ENCODE measurements around the gene KCTD18. TPM values are rescaled to one million over a fixed set of nuclear protein-coding genes. Genes with fewer than 3 reads are reported as not detected.

The KCTD18 gene
- polyA plus RNA-seq, 1 of the 3 experiments (the other 2 are of a cell fraction), result 8.0 TPM

DNA sequence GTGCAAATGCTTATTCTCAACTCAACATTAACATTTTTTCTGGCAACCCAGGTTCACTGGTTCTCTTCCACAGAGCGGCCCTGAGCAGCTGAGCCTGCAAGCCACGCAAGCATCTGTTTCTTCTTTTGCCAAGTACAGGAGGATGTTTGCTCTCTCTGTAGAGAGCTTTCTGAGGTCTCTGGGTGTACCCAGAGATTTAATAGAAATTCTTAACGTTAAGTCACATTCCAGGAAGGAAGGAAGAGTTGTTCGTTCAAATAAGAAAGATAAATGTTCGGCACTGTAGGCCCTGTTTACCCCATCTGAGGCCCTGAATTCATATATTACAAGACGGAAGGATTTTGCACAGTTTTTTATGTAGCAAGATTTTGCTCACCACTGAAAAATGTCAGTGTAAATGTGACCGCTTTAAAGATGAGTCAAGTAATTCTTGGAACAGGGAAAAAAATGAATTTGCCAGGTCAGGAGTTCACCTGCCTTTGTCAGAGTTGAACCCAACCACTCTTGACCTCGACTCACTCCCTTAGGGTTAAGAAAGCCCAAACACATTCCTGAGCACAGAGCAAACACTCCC, 30.1 kb downstream of the KCTD18 start:
- peak in 1 of 2 experiments; percentile 46; a peak in 2 of 4 replicates for TF ChIP-seq EP300 (IDR thresholded peaks at IDR 0.05; ENCODE audit: borderline replicate concordance in 1 of 2, low read depth in 1 of 2, low read length in 1 of 2)
- peak; percentile 26; the same call in 1 of the 2 replicates for TF ChIP-seq NFIC (IDR thresholded peaks at IDR 0.05; ENCODE audit: borderline replicate concordance)
- peak; percentile 48; the same call in 1 of the 2 replicates for TF ChIP-seq TEAD4 (IDR thresholded peaks at IDR 0.05; ENCODE audit: borderline replicate concordance, insufficient read depth)
- peak; percentile 33; the same call in 1 of the 2 replicates for TF ChIP-seq PBX3 (IDR thresholded peaks at IDR 0.05)
- peak; percentile 68; the same call in 1 of the 2 replicates for TF ChIP-seq FOSL2 (IDR thresholded peaks at IDR 0.05; ENCODE audit: borderline replicate concordance, low read depth)
- peak; percentile 94 for TF ChIP-seq RXRA (IDR thresholded peaks at IDR 0.05; ENCODE audit: borderline replicate concordance, low read depth)
- TF ChIP-seq JUND (IDR thresholded peaks at IDR 0.05), result peak; percentile 51
- TF ChIP-seq RFX5 (IDR thresholded peaks at IDR 0.05; ENCODE audit: low read length), result no peak
- TF ChIP-seq TCF12 (IDR thresholded peaks at IDR 0.05), result peak; percentile 41
- no peak for TF ChIP-seq GATA2 (CRISPR knock-in tag; IDR thresholded peaks at IDR 0.05)
- Histone ChIP-seq H2AFZ (ENCODE audit: low read depth) (no peak overlapping the region), H3K4me2 (0 out of 2 replicates have a peak overlapping the region, but pooled peaks have one; percentile 17), H3K4me1 (ENCODE audit: control insufficient read depth in 1 of 2, insufficient read depth in 2 of 2, low read depth in 1 of 2, low read length in 1 of 2) (peaks cover 13 to 18% of the 10 kb centered on the region in 2 experiments; a peak in 3 of 4 replicates), H3K27ac (ENCODE audit: low read depth in 2 of 2, low read length in 1 of 2) (peak overlapping the region; percentile 53 to 67), H3K9me2 (no peaks in the 10 kb centered on the region), H3K4me3 (ENCODE audit: low read depth in 2 of 2, low read length in 1 of 2) (no peak overlapping the region), H3F3A (replicated peaks; ENCODE audit: insufficient read depth) (peaks cover 29% of the 10 kb centered on the region), H3K9me3 (no peaks in the 10 kb centered on the region), H3K9ac (0 out of 2 replicates have a peak overlapping the region, but pooled peaks have one; percentile 11), H3K36me3 (replicated peaks in 1 of 2; ENCODE audit: control insufficient read depth in 1 of 2, insufficient read depth in 2 of 2, low read length in 1 of 2) (peaks cover 26 to 30% of the 10 kb centered on the region in 2 experiments), H3K27me3 (ENCODE audit: insufficient read depth) (no peaks in the 10 kb centered on the region), H4K20me1 (ENCODE audit: insufficient read depth) (no peaks in the 10 kb centered on the region), H3K79me2 (ENCODE audit: insufficient read depth) (no peaks in the 10 kb centered on the region)
- WGBS (ENCODE audit: low lambda C conversion rate), result 40% methylated on average over 8 of the region's 8 CpGs
- no peak for DNase-seq
- POLR2A ChIA-PET, result no interaction called here
- CTCF ChIA-PET, result interaction anchor here (0.7 to 8.8 kb wide), 9 partner anchors 10 to 505 kb away, joined by 3 to 111 read pairs (median 5); partner anchors contain the start of gene KCTD18

DNA sequence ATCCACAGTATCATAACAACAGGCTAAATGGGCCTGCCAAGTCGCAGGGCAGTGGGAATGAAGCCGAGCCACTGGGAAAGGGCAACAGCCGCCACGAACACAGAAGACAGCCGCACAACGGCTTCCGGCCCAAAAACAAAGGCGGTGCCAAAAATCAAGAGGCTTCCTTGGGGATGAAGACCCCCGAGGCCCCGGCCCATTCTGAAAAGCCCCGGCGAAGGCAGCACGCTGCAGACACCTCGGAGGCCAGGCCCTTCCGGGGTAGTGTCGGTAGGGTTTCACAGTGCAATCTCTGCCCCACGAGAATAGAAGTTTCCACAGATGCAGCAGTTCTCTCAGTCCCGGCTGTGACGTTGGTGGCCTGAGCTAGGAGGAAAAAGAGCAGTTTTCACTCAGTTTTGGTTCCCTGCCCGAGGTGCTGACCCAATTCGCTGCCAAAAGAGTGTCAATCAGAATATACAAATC, 32.2 kb downstream of the KCTD18 start:
- CTCF ChIA-PET, result interaction anchor here (0.6 to 8.0 kb wide), 2 partner anchors 108 to 503 kb away, joined by 3 to 96 read pairs; no protein-coding TSS in a partner anchor
- no peak overlapping the region for H3K4me2 ChIP-seq

More for the DNA sequence above, 32.2 kb downstream of the KCTD18 start:
- Histone ChIP-seq H3K27me3 (ENCODE audit: insufficient read depth) (no peaks in the 10 kb centered on the region), H3K9me2 (no peaks in the 10 kb centered on the region), H2AFZ (ENCODE audit: low read depth) (no peak overlapping the region), H3F3A (replicated peaks; ENCODE audit: insufficient read depth) (peaks cover 29% of the 10 kb centered on the region), H4K20me1 (ENCODE audit: insufficient read depth) (no peaks in the 10 kb centered on the region), H3K36me3 (replicated peaks in 1 of 2; ENCODE audit: control insufficient read depth in 1 of 2, insufficient read depth in 2 of 2, low read length in 1 of 2) (peaks cover 34 to 43% of the 10 kb centered on the region in 2 experiments), H3K4me1 (ENCODE audit: control insufficient read depth in 1 of 2, insufficient read depth in 2 of 2, low read depth in 1 of 2, low read length in 1 of 2) (peaks cover 6 to 18% of the 10 kb centered on the region in 2 experiments; a peak in 3 of 4 replicates), H3K4me3 (ENCODE audit: low read depth in 2 of 2, low read length in 1 of 2) (no peak overlapping the region), H3K79me2 (ENCODE audit: insufficient read depth) (no peaks in the 10 kb centered on the region), H3K9me3 (no peaks in the 10 kb centered on the region), H3K9ac (no peak overlapping the region), H3K27ac (ENCODE audit: low read depth in 2 of 2, low read length in 1 of 2) (no peak overlapping the region)
- TF ChIP-seq FOSL2 (IDR thresholded peaks at IDR 0.05; ENCODE audit: borderline replicate concordance, low read depth), result no peak
- no peak for TF ChIP-seq REST (IDR thresholded peaks at IDR 0.05; ENCODE audit: low read depth, low read length)
- TF ChIP-seq MXI1 (IDR thresholded peaks at IDR 0.05; ENCODE audit: low read depth, low read length), result no peak
- no peak for TF ChIP-seq TCF12 (IDR thresholded peaks at IDR 0.05)
- TF ChIP-seq FOXM1 (IDR thresholded peaks at IDR 0.05; ENCODE audit: low read depth), result no peak
- no peak for TF ChIP-seq IRF3 (IDR thresholded peaks at IDR 0.05; ENCODE audit: low read depth, low read length)
- TF ChIP-seq MAX (IDR thresholded peaks at IDR 0.05; ENCODE audit: low read depth), result no peak
- WGBS (ENCODE audit: low lambda C conversion rate), result 97% methylated on average over 14 of the region's 21 CpGs
- DNase-seq, result no peak
- POLR2A ChIA-PET, result no interaction called here

Measured in SK-N-SH (cell line).